Ramos (cell line): ENCODE measurements around the gene MSLN.

ENCODE experiments used
- in situ Hi-C: fragments of 300-500 bp; cut with MboI; formaldehyde crosslinking; loops from one replicate; pipeline ENCODE4 v1.14.3; 2022; ENCODE audit warnings: low sequenced_read_pairs; ENCODE audit not compliant: unreplicated experiment

Gene MSLN

GRCh38 chr16:785563-786535 is 25.3 kb downstream of the MSLN start:
- in situ Hi-C loops = loop anchor here (5.0 kb wide), 1 partner anchor 74 kb away; no protein-coding TSS in a partner anchor

- in situ Hi-C loops = loop anchor here (5.0 kb wide), 1 partner anchor 75 kb away; no protein-coding TSS in a partner anchor
Observed at GRCh38 chr16:787321-787966, 26.9 kb downstream of the MSLN start.

GRCh38 chr16:787978-788398 is 27.5 kb downstream of the MSLN start, which contains the start of gene RPUSD1:
Gene RPUSD1 (minus strand): TSS chr16:788381. CDS start chr16:787737, 644 bp downstream.
- in situ Hi-C loops = loop anchor here (5.0 kb wide), 1 partner anchor 76 kb away; no protein-coding TSS in a partner anchor

- in situ Hi-C loops = loop anchor here (5.0 kb wide), 1 partner anchor 76 kb away; no protein-coding TSS in a partner anchor
Observed at GRCh38 chr16:788399-789126, 28.0 kb downstream of the MSLN start, which contains the start of gene CHTF18. Gene CHTF18 (plus strand): TSS chr16:788620. CDS start chr16:788685, 65 bp downstream.

GRCh38 chr16:789191-789850 is 28.8 kb downstream of the MSLN start:
- in situ Hi-C loops = loop anchor here (5.0 kb wide), 1 partner anchor 77 kb away; no protein-coding TSS in a partner anchor

GRCh38 chr16:790086-790485 is 29.6 kb downstream of the MSLN start:
- in situ Hi-C loops = no loop called here

- in situ Hi-C loops = no loop called here
Observed at GRCh38 chr16:791131-791530, 30.6 kb downstream of the MSLN start.

- in situ Hi-C loops = no loop called here
Observed at GRCh38 chr16:792221-792995, 31.9 kb downstream of the MSLN start.

GRCh38 chr16:793414-793813 is 32.9 kb downstream of the MSLN start:
- in situ Hi-C loops = no loop called here

- in situ Hi-C loops = no loop called here
Observed at GRCh38 chr16:794091-794822, 33.7 kb downstream of the MSLN start.

GRCh38 chr16:794853-795466 is 34.4 kb downstream of the MSLN start:
- in situ Hi-C loops = no loop called here

GRCh38 chr16:795580-796229 is 35.2 kb downstream of the MSLN start:
- in situ Hi-C loops = no loop called here

- in situ Hi-C loops = no loop called here
Observed at GRCh38 chr16:796296-797119, 36.0 kb downstream of the MSLN start.

GRCh38 chr16:797120-797420 is 36.5 kb downstream of the MSLN start:
- in situ Hi-C loops = no loop called here

GRCh38 chr16:797686-798085 is 37.2 kb downstream of the MSLN start:
- in situ Hi-C loops = no loop called here

- in situ Hi-C loops = no loop called here
Observed at GRCh38 chr16:798666-799065, 38.1 kb downstream of the MSLN start.
